Measurements from ENCODE around the gene ERICH2.

The ERICH2 gene

DNA sequence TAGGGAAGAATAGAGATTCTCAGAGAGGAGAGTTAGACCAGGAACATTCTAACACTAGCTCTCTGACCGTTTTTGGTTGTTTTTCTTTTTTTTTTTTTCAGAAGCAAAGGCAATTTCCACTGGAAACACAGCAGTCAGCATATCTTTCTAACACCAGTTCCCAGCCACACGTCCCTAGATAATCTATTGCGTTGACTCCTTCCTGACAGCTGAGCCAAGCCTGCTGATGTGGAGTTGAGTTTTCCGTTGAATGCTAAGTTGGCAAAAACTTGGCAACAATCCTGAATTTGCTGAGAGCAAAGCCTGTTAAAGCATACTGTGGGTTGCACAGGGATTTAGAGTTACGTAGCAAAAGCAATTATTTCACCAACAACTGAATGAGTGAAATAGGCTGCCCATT is 65.8 kb downstream of the ERICH2 start:
- no peak for DNase-seq (ENCODE audit: low spot score)
- no peak for FAIRE-seq

DNA sequence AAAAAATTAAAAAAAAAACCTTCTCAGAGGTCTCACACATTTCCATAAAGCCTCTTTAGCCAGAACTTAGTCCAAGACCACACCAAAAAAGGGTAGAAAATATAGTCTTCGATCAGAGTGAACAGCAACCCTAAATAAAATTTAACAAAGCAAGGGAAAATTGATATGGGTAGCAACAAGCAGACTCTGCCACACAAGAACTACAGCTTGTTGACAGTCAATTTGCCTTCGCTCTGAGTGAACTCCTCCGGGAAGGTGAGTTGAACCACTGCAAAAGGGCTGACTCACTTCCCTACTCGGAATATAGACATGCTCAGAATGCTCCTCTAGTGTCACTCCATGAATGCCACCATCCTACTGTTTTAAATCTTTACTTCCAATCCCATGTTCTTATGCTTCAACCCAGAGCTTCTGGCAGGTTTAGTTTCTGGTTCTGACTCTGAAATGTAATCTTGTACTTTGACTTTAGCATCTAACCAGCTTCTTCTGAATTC is 70.6 kb downstream of the ERICH2 start:
- FAIRE-seq = no peak
- no peak for DNase-seq (ENCODE audit: low spot score)

DNA sequence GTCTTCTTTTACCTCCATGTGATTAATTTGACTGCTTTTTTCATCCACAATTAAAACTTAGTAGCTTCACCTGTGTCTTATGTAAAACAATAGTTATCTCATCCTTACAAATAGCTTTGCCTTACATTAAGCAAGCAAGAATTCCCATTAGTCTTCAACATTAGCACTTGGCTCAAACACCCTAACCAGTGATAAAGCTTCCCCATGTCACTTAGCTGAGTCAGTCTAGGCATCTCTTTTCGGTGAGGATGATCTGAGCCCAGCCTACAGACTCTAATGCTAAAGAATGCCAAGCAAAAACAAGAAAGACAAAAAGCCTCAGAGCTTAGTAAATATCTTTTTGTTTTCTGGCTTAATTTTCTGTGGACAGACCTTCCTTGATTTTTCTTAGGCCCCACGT is 72.6 kb downstream of the ERICH2 start:
- DNase-seq (ENCODE audit: low spot score) (peak; percentile 38), FAIRE-seq (no peak)

DNA sequence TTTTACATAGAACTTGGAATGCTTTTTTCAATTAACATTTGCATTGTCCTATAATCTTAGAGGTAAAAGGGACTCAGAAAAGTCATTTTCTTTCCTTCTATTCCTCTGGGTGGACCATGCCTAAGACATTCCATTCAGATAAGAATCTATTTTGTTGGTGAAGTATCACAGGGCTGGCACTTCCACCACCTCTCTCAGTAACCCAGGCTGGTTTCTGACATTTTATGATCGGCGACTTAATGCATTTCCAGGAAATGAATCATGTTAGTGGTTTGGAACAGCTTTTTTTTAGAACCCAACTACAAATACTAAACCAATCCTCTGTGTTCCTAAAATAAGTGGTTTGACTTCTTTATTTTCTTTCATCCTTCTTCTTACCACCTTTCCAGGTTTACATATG is 73.5 kb downstream of the ERICH2 start:
- FAIRE-seq (peak; percentile 91), DNase-seq (ENCODE audit: low spot score) (peak; percentile 73)

DNA sequence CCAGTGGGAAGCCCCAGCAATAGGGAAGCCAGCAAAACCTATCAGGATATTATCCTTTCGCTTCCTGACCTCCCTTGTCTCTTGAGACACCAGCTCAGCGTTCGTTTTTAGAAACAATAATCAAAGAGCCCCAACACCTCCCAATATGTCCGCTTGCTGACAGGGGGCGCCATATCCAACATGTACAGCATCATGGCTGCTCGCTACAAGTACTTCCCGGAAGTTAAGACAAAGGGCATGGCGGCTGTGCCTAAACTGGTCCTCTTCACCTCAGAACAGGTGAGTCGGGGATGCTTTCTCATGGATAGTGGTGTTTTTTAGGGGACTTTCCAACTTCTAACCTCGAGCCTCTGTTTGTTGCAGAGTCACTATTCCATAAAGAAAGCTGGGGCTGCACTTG is 75.2 kb downstream of the ERICH2 start:
- no peak for FAIRE-seq

DNA sequence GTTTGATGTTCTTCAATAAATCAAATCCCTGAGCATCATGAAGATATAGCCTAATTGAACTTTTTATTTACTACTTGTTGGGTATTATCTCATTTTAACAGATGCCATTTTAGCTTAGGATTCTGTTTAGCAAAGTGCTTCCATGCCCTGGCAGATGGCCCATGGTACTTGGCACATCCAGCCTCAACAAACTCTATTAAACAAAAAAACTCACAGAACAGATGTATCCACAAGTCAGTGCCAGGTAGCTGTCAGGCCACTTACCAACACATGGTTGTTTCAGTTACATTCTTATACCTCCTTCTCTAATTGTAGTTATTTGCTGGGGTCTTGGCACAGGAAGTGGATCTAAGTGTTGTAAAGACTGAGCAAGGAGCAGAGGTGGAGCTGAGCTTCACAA is 76.1 kb downstream of the ERICH2 start:
- DNase-seq (ENCODE audit: low spot score) (no peak), FAIRE-seq (no peak)

More for the DNA sequence above, 75.2 kb downstream of the ERICH2 start:
- no peak for DNase-seq (ENCODE audit: low spot score)

DNA sequence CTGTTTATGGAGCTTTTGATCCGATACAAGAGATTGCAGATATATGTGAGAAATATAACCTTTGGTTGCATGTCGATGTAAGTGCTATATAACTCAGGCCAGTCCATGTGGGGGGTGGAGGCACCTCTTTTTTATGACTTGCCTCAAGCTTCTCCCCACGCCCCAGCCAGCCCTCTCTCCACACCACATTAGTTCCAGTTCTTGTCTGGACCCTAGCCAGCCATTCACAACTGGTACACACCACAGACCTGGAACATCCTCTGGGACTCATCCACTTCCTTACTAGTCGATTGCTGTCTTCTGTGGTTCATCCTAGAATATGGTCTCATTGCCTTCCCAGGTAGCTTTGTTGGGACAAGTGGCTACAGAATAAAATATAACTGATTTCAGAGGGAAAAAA is 77.5 kb downstream of the ERICH2 start:
- DNase-seq (ENCODE audit: low spot score) (no peak), FAIRE-seq (no peak)

Data from RCC 7860 (cell line).